ENCODE data around the gene PLXDC2. TPM values are rescaled to one million over a fixed set of nuclear protein-coding genes. Genes with fewer than 3 reads are reported as not detected.
A peak's percentile ranks its signal among the peaks of the same experiment; 100 is the strongest.

PLXDC2 gene
- total RNA-seq, 1 experiment from 2014 or later, result 0.76 TPM

- DNase-seq (ENCODE audit: low spot score), result no peak
These were observed 41.6 kb downstream of the PLXDC2 start for GRCh38 chr10:19857876-19858275.

- no peak for DNase-seq (ENCODE audit: low spot score)
These were observed 43.9 kb downstream of the PLXDC2 start for GRCh38 chr10:19860107-19860506.

DNA sequence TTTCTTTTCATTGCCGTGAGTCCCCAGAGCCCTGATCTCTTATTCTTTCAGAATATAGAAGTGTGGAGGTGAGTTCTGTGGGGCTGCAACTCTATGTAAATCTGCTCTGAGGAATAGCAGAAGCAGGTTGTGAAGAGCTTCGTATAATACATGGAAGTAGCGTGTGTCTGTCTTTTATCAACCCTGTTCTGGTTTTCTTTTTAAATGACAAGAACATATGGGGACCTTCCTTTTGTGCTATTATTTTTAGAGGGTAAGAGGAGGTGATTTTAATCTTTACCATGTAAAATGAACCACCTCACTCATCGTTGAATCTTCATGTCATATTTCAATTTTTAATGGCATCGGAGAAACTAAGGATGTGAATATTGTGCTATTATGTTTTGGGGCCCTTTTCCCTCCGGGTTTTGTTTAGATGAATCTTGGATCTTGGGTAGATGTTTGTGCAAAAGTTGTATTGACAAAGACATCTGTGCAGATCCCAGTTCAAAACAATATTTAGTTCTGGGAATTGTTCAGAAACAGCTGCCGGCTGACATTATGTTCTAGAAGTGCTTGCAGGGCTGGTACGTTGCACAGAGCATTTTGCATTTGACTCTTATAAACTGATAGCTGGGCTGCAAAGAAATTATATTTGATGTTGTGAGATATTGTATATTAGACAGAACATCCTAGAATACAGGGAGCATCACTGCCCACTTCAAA is 46.7 kb downstream of the PLXDC2 start:
- DNase-seq (ENCODE audit: low spot score), result no peak

- no peak for DNase-seq (ENCODE audit: low spot score)
These were observed 49.4 kb downstream of the PLXDC2 start for GRCh38 chr10:19865676-19866075.

DNA sequence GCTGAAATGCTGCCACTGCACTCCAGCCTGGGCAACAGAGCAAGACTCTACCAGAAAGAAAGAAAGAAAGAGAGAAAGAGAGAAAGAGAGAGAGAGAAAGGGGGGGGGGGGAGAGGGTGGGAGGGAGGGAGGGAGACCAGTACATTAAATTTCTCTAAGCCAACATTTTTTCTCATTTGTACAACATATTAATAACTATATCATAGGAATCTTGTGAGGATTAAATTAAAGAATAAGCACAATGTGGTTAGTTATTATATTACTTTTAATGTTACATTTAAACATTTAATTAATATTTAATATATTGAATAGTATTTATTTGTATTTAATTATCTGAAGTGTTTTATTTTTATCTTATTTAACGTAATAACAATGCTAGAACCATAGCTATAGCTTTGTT is 53.1 kb downstream of the PLXDC2 start:
- no peak for DNase-seq (ENCODE audit: low spot score)

DNA sequence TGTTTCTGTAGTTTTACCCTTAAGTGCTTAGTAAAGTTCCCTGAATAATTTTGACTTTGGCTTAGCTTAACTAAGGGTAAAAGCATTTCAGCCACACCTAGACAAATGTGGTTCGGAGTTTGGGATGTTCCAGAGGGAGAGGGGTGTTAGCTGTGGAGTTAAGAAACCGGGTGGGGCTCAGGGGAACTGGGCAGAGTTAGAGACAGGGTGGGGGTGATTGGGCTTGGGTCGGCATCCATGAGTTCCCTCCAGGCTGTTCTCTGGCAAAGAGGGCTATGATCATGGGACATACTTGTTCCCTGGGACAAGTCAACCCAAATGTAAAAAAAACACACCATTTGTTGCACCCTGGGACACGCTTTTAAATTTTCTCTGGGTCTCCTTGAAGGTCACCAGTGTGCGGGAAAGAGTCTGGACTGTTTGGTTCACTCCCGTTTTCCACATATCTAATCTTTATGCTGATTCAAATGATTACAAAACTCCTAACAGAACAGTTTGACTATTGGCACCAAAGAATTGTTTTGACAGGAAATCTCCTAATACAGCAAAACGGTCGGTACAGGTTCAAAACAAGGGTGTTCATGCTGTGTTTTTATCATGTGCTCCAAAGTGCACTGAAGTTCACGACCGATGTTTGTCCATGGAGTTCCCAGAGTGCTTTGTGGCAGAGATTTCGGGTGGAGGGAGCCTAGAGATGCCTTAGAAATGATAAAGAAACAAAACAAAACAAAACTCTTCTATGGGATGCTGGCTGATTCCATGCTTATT is 56.5 kb downstream of the PLXDC2 start:
- DNase-seq (ENCODE audit: low spot score), result no peak

DNA sequence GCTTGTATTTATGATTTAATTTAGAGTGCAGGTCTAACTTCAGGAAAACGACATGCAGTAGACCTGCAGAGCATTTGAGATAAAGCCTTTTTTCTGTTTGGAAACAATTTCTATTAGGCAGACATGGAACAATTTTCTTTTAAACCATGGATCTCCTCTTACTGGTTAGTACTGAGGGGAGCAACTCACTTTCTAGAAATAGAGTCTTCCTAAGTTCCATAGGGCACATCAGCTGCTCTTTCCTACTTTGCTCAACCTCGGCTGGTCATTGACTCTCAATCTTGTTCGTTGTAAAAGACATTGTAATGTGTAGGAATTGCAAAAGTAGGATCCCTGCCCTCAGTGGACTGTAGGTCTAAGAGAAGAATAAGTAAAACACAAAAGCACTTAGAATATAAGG is 58.0 kb downstream of the PLXDC2 start:
- no peak for DNase-seq (ENCODE audit: low spot score)

DNA sequence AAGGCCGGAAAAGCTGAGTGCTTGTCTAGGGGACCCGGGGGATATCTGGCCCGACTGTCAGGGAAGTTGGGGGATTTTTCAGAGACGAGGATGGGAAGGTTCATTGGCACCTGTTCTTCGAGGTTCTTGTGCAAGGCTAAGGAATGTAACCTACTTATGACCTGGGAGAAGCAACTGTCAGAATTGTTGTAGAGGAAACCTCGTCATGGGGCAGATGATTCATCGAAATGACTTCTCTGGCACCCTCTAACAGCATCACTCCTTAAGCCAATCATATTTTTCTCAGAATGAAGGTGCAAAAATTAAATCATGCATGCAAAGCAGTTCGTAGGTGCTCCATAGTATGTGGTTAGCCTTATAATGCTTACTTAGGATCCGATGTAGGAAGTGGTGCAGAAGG is 58.6 kb downstream of the PLXDC2 start:
- DNase-seq (ENCODE audit: low spot score), result peak; percentile 29

GRCh38 chr10:19876570-19876969 is 60.3 kb downstream of the PLXDC2 start:
- no peak for DNase-seq (ENCODE audit: low spot score)

DNA sequence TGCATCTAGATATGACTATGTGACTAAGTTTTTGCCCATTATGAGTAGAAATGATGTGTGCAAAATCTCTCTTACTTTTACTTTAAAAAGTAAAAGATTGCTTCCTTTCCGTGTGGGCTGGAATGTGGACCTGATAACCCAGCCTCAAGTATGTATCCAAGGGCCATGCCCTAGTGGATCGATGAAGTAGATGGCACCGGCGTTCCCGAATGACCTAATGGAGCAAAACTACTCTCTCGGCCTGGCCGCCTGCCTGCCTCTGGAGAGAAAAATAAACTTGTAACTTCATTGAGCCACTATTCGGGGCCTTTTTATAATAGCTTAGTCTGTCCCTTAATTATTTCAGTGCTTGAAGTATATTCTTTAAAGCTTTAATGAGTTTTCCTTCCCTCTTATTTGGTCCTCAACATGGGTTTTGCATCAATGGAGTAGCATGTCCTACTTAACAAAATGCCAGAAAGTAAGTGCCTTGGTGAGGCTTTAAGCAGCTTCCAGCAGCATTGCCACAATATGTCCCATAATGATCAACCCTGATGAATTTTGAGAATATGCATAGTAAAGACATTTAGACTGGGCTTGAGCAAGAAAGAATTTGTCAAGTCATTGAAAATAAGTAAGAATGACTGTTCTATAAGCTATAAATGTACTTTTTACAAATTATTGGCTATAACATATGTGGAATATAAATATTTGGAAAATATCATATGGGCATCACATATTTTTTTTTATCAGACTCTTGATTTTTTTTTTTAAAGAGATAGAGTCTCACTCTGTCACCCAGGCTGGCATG is 61.4 kb downstream of the PLXDC2 start:
- DNase-seq (ENCODE audit: low spot score), result no peak

DNA sequence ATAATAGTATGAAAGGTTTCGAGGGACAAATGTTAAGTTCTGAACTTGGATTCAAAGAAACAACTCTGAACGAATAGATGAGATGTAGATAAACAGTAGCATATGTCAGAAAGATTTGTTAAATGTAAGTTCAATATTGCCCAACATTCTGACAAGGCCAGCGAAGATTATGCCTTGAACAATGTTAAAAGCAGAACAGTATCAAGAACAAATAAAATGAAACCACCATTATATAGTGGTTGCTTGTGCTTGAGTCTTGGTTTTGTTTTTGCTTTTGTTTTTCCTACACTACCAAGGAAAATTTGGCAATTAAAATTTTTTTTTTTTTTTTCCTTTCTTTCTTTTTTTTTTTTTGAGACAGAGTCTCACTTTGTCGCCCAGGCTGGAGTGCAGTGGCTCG is 66.4 kb downstream of the PLXDC2 start:
- DNase-seq (ENCODE audit: low spot score), result no peak

DNA sequence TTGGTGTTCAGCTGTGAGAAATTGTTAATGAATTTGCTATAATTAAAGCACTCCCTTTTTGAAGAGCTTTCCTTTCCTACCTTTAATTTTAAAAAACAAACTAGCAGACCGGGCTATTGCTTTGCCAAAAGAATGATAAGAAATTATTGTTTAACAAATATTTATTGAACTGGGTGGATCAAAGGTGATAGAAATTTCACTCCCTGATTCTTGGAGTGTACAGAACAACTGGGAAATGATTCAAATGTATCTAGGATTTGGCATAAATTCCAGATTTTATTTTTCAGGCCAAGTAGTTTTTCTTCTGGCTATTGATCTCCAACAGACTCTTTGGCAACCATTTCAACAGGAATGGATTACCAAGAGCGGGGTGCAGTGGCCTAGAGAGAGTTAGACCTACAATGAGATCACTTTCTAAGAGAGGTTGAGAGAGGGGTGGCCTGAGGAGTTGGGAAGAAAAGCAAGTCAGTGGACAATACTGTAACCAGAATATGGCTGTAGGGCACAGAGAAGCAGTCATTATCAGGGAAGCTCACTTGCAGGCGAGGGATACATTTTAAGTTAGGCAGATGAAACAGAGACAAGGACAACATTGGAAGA is 71.9 kb downstream of the PLXDC2 start:
- DNase-seq (ENCODE audit: low spot score), result no peak

- DNase-seq (ENCODE audit: low spot score), result peak; percentile 51
These were observed 73.0 kb downstream of the PLXDC2 start for GRCh38 chr10:19889256-19889655.

GRCh38 chr10:19891429-19891828 is 75.2 kb downstream of the PLXDC2 start:
- no peak for DNase-seq (ENCODE audit: low spot score)

- no peak for DNase-seq (ENCODE audit: low spot score)
These were observed 76.0 kb downstream of the PLXDC2 start for GRCh38 chr10:19892270-19892669.

DNA sequence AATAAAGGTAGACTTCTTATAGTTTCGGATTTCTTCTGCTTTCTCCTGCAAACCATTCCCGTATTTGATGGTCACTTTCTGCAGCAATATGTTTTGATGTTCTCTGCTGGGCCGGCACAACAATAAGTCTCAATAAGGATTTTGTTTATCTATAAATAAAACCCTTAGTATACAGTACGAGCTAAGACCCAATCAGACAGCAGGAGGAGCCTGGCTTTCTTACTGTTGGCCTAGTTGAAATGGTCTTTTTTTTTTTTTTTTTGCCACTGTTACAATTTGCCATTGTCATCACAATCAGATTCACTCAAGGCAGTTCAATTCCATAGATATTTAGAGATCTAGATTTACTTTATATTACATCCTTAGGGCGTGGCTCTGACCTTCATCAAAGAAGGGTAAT is 76.4 kb downstream of the PLXDC2 start:
- no peak for DNase-seq (ENCODE audit: low spot score)

GRCh38 chr10:19895500-19895899 is 79.3 kb downstream of the PLXDC2 start:
- no peak for DNase-seq (ENCODE audit: low spot score)

- no peak for DNase-seq (ENCODE audit: low spot score)
These were observed 86.2 kb downstream of the PLXDC2 start for GRCh38 chr10:19902456-19902855.

DNA sequence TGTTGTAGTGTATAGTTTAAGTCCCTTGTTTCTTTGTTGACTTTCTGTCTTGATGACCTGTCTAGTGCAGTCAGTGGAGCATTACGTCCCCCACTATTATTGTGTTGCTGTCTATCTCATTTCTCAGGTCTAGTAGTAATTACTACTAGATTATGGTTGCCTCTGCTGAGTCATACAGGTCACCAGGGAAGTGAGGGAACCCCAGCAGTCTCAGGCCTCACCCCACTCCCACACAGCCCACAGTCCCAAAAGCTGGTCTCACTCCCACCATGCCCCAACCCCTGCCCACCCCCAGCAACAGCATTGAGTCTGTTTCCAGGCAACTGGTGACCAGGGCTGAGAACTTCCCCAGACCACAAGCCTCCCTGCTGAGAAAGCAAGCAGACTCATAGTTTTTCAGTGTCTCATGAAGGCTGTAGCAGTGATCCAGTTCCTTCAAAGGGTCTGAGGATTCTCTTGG is 88.0 kb downstream of the PLXDC2 start:
- DNase-seq (ENCODE audit: low spot score), result no peak

GRCh38 chr10:19906108-19906791 is 90.0 kb downstream of the PLXDC2 start:
- no peak for DNase-seq (ENCODE audit: low spot score)

DNA sequence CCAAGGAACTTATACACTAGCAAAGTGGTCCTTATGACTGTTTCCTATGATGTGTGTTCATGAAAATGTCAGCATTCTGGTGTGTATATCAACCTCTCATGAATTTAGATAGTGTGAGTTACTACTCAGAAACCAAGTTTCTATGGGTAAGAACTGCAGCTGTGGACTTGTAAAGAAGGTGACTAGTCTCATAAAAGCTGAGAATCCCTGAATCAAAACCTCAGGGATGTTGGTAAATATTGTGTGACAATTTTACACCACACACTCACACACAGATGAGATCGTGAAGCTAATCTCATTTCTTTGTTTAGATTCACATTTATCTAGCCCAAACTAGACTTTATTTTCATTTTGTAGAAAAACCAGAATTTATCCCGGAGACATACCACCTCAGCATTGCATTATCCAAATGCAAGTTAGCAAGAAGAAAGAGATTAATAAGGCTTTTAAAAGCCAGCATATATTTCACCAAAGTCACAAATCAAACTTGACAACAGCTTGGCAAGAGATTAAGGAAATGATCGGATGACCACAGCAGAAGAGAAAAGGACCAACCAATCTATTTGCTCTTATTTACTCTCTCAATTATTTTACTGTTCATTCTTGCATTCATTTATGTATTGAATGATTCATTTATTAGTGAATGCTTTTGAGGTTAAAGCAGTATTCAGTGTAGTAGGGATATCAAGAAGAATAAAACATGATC is 92.9 kb downstream of the PLXDC2 start:
- peak; percentile 51 for DNase-seq (ENCODE audit: low spot score)
